ENCODE results near the gene ADORA1. TPM values are rescaled to one million over a fixed set of nuclear protein-coding genes. Genes with fewer than 3 reads are reported as not detected.

The ADORA1 gene
- total RNA-seq, 3 donors from 2014 or later: 0.10 TPM; not detected in 2

DNA sequence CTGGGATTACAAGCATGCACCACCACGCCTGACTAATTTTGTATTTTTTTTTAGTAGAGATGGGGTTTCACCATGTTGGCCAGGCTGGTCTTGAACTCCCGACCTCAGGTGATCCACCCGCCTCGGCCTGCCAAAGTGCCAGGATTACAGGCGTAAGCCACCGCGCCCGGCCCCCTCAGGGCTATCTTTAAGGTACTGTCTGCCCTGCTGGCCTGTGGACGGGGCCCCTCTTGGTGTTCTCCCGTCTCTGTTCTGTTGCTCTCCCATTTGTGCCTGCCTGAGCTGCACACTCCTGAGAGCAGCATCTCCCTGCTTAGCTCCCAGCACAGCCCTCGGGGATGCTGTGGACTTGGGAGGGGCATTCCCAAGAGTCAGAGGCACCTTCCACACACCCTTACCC, 34.2 kb downstream of the ADORA1 start:
- H3K27me3 Mint-ChIP-seq (ENCODE audit: low read depth): peaks cover 15% of the 10 kb centered on the region
- peaks cover 15% of the 10 kb centered on the region for H3K9me3 Mint-ChIP-seq
- ATAC-seq (no peak), DNase-seq (no peak)
- no peaks in the 10 kb centered on the region for H3K4me1 Mint-ChIP-seq (ENCODE audit: low read depth)
- no peak overlapping the region for H3K4me3 Mint-ChIP-seq
- no peaks in the 10 kb centered on the region for H3K36me3 Mint-ChIP-seq (ENCODE audit: insufficient read depth)

- Mint-ChIP-seq H3K36me3 (ENCODE audit: insufficient read depth) (no peaks in the 10 kb centered on the region), H3K9me3 (peaks cover 15% of the 10 kb centered on the region), H3K4me3 (no peak overlapping the region), H3K27me3 (ENCODE audit: low read depth) (peaks cover 15% of the 10 kb centered on the region), H3K4me1 (ENCODE audit: low read depth) (no peaks in the 10 kb centered on the region)
- ATAC-seq (no peak), DNase-seq (no peak)
Measured at GRCh38 chr1:203162403-203162802, 34.9 kb downstream of the ADORA1 start.

DNA sequence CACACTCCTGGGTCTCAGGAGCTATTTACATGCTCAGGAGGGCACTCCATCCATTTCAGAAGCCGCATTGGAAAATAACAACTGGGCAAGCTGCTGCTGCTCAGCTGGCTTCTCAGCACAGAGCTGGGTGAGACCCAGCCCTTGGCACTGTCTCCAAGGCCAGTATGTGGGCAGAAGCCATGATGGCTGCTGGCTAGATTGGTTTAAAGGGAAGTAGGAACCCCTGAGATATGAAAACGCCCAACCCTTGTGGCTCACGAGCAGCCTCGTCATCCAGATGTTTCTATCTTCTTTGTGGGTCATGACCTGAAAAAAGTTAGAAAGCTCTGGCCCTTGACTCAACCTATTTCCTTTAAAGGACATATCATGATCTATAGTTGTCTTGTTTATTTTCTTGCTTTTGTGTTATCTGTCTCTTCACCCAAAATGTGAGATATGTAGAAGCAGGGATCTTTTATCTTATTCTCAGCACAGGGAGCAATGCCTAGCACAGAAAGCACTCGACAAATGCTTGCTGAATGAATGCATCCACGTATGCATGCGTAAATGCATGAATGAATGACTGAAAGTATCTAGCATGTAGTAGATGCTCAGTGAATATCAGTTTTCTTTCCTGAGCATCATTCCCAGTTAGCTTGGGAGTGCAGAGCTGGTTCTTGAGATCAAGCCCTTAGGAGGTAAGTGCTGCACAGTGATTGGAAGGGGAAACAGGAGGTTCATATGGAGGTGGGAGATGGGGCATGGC, 36.5 kb downstream of the ADORA1 start:
- ATAC-seq: no peak
- peaks cover 6% of the 10 kb centered on the region for H3K9me3 Mint-ChIP-seq
- no peaks in the 10 kb centered on the region for H3K4me1 Mint-ChIP-seq (ENCODE audit: low read depth)
- no peaks in the 10 kb centered on the region for H3K36me3 Mint-ChIP-seq (ENCODE audit: insufficient read depth)
- peaks cover 15% of the 10 kb centered on the region for H3K27me3 Mint-ChIP-seq (ENCODE audit: low read depth)
- DNase-seq: no peak
- H3K4me3 Mint-ChIP-seq: no peak overlapping the region

GRCh38 chr1:203165101-203165799, 37.7 kb downstream of the ADORA1 start:
- H3K4me1 Mint-ChIP-seq (ENCODE audit: low read depth): no peaks in the 10 kb centered on the region
- H3K4me3 Mint-ChIP-seq: no peak overlapping the region
- H3K9me3 Mint-ChIP-seq: no peaks in the 10 kb centered on the region
- H3K27me3 Mint-ChIP-seq (ENCODE audit: low read depth): peaks cover 15% of the 10 kb centered on the region
- DNase-seq: no peak
- H3K36me3 Mint-ChIP-seq (ENCODE audit: insufficient read depth): no peaks in the 10 kb centered on the region
- no peak for ATAC-seq

- Mint-ChIP-seq H3K9me3 (no peaks in the 10 kb centered on the region), H3K27me3 (ENCODE audit: low read depth) (peaks cover 15% of the 10 kb centered on the region), H3K36me3 (ENCODE audit: insufficient read depth) (no peaks in the 10 kb centered on the region), H3K4me3 (no peak overlapping the region), H3K4me1 (ENCODE audit: low read depth) (no peaks in the 10 kb centered on the region)
- ATAC-seq: no peak
- no peak for DNase-seq
Measured at GRCh38 chr1:203165800-203166161, 38.3 kb downstream of the ADORA1 start.

GRCh38 chr1:203166192-203166940, 38.8 kb downstream of the ADORA1 start:
- Mint-ChIP-seq H3K4me1 (ENCODE audit: low read depth) (no peaks in the 10 kb centered on the region), H3K36me3 (ENCODE audit: insufficient read depth) (no peaks in the 10 kb centered on the region), H3K27me3 (ENCODE audit: low read depth) (peaks cover 15% of the 10 kb centered on the region), H3K9me3 (no peaks in the 10 kb centered on the region), H3K4me3 (no peak overlapping the region)
- no peak for DNase-seq
- no peak for ATAC-seq

- Mint-ChIP-seq H3K9me3 (no peaks in the 10 kb centered on the region), H3K4me1 (ENCODE audit: low read depth) (no peaks in the 10 kb centered on the region), H3K27me3 (ENCODE audit: low read depth) (peaks cover 15% of the 10 kb centered on the region), H3K36me3 (ENCODE audit: insufficient read depth) (no peaks in the 10 kb centered on the region), H3K4me3 (no peak overlapping the region)
- DNase-seq: no peak
- ATAC-seq: no peak
Measured at GRCh38 chr1:203167026-203167912, 39.7 kb downstream of the ADORA1 start.

DNA sequence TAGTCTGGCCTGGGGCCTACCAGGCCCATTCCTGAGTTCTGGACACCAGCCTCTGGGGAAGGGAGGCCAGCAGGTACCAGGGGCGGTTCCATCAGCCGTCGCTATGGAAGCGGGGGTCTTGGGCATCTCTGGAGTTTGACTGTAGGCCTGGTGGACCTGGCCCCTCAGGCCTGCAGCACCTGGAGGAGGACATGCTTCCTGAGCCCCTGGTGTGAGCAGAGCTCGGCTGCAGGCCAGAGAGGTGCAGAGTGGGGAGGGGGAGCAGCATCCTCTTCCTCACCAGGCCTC, 40.3 kb downstream of the ADORA1 start:
- Mint-ChIP-seq H3K36me3 (ENCODE audit: insufficient read depth) (no peaks in the 10 kb centered on the region), H3K9me3 (no peaks in the 10 kb centered on the region), H3K4me3 (no peak overlapping the region), H3K27me3 (ENCODE audit: low read depth) (peaks cover 12% of the 10 kb centered on the region), H3K4me1 (ENCODE audit: low read depth) (no peaks in the 10 kb centered on the region)
- no peak for DNase-seq
- ATAC-seq: no peak

DNA sequence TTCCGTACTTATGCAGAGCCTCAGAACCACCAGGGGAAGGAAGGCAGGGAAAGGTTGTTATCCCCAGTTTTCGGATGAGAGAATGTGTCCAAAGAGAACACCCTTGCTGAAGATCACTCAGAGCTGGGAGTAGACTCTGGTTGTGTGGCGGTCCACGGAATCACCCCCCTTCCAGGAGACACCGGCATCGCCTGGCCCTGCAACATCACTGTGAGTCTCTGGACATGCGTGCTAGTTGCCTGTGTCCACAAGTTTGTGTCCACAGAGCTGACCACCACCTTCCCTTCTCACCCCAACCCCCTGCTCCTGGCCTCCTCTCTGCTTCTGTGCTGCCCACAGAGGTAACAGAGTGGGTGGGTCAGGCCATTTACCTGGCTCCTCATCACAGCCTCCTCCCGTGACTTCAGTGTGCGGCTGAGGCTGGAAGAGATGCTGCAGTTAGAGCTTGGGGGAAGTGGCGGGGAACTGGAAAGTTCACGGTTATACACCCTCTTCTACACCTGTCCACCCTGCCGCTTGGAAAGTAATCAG, 40.8 kb downstream of the ADORA1 start:
- no peaks in the 10 kb centered on the region for H3K4me1 Mint-ChIP-seq (ENCODE audit: low read depth)
- ATAC-seq: no peak

GRCh38 chr1:203168991-203169390, 41.5 kb downstream of the ADORA1 start:
- DNase-seq (no peak), ATAC-seq (no peak)
- Mint-ChIP-seq H3K9me3 (no peaks in the 10 kb centered on the region), H3K4me1 (ENCODE audit: low read depth) (no peaks in the 10 kb centered on the region), H3K36me3 (ENCODE audit: insufficient read depth) (no peaks in the 10 kb centered on the region), H3K27me3 (ENCODE audit: low read depth) (peaks cover 9% of the 10 kb centered on the region), H3K4me3 (no peak overlapping the region)

More for the DNA sequence above, 40.8 kb downstream of the ADORA1 start:
- DNase-seq: no peak
- Mint-ChIP-seq H3K36me3 (ENCODE audit: insufficient read depth) (no peaks in the 10 kb centered on the region), H3K27me3 (ENCODE audit: low read depth) (peaks cover 10% of the 10 kb centered on the region), H3K9me3 (no peaks in the 10 kb centered on the region), H3K4me3 (no peak overlapping the region)

DNA sequence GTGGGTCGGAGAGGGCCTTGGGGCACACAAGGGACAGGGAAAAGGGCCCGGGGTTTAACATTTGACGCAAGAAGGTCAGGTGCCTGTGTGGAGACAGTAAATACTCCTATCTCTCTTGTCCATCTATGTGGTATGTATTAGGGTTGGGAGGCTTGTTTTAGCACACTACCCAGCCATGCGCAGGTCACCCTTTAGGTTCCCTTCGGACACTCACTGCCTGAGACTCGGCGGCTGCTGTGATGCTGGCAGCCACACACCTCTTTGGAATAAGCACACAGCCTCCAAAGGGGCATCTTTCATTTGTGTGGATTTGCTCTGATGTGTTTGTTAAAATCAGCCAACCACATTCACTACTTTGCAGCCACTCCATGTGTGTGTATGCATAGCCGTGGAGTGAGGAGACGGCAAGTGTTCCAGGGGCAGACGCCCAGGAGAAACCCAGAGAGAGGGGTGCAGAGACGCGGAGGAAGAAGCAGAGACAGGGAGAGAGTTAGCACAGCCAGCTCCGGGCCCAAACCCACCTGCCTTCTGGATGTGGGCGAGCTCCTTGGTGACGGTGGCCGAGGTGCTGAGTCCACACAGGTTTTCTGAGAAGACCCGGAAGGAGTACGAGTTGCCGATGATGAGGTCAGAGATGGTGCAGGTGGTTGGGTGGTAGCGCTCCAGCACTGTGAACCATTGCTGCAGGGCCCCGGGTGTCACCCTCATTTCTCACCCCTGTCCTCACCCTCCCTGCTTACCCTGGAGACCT, 42.4 kb downstream of the ADORA1 start:
- DNase-seq (no peak), ATAC-seq (no peak)
- no peaks in the 10 kb centered on the region for H3K4me1 Mint-ChIP-seq (ENCODE audit: low read depth)
- no peak overlapping the region for H3K4me3 Mint-ChIP-seq
- peaks cover 5% of the 10 kb centered on the region for H3K27me3 Mint-ChIP-seq (ENCODE audit: low read depth)
- no peaks in the 10 kb centered on the region for H3K9me3 Mint-ChIP-seq
- no peaks in the 10 kb centered on the region for H3K36me3 Mint-ChIP-seq (ENCODE audit: insufficient read depth)

GRCh38 chr1:203170625-203171330, 43.3 kb downstream of the ADORA1 start:
- no peak for DNase-seq
- Mint-ChIP-seq H3K36me3 (ENCODE audit: insufficient read depth) (no peaks in the 10 kb centered on the region), H3K9me3 (no peaks in the 10 kb centered on the region), H3K4me3 (no peak overlapping the region), H3K4me1 (ENCODE audit: low read depth) (no peaks in the 10 kb centered on the region), H3K27me3 (ENCODE audit: low read depth) (no peaks in the 10 kb centered on the region)
- ATAC-seq: no peak
